ENCODE measurements around the gene SOCS7.

Gene SOCS7

GRCh38 chr17:38336838-38337237 is 14.8 kb upstream of the SOCS7 start:
- DNase-seq (ENCODE audit: low spot score): no peak

GRCh38 chr17:38338053-38338452 is 13.6 kb upstream of the SOCS7 start:
- DNase-seq (ENCODE audit: low spot score): no peak

GRCh38 chr17:38338535-38338934 is 13.1 kb upstream of the SOCS7 start:
- DNase-seq (ENCODE audit: low spot score): no peak

- DNase-seq (ENCODE audit: low spot score): no peak
These were observed 11.8 kb upstream of the SOCS7 start for GRCh38 chr17:38339891-38340290.

- no peak for DNase-seq (ENCODE audit: low spot score)
These were observed 10.5 kb upstream of the SOCS7 start for GRCh38 chr17:38341035-38341721.

GRCh38 chr17:38342886-38343607 is 8.6 kb upstream of the SOCS7 start:
- no peak for DNase-seq (ENCODE audit: low spot score)

- no peak for DNase-seq (ENCODE audit: low spot score)
These were observed 7.8 kb upstream of the SOCS7 start, which contains the start of gene GPR179 for GRCh38 chr17:38343608-38344419. TSS of gene GPR179 (minus strand) at chr17:38343956. CDS start at chr17:38343789, 167 bp downstream.

- no peak for DNase-seq (ENCODE audit: low spot score)
These were observed 7.3 kb upstream of the SOCS7 start for GRCh38 chr17:38344420-38344745.

GRCh38 chr17:38345743-38346142 is 5.9 kb upstream of the SOCS7 start:
- DNase-seq (ENCODE audit: low spot score): no peak

GRCh38 chr17:38349097-38349730 is 2.4 kb upstream of the SOCS7 start:
- peak; percentile 84 for DNase-seq (ENCODE audit: low spot score)

- DNase-seq (ENCODE audit: low spot score): no peak
These were observed 1.6 kb upstream of the SOCS7 start for GRCh38 chr17:38350035-38350434.

GRCh38 chr17:38352245-38353085 is 821 bp downstream of the SOCS7 start:
- peak; percentile 45 for DNase-seq (ENCODE audit: low spot score)

GRCh38 chr17:38353086-38353604 is 1.5 kb downstream of the SOCS7 start:
- no peak for DNase-seq (ENCODE audit: low spot score)

GRCh38 chr17:38353668-38354067 is 2.0 kb downstream of the SOCS7 start:
- no peak for DNase-seq (ENCODE audit: low spot score)

GRCh38 chr17:38354466-38354865 is 2.8 kb downstream of the SOCS7 start:
- DNase-seq (ENCODE audit: low spot score): no peak

- DNase-seq (ENCODE audit: low spot score): no peak
These were observed 3.6 kb downstream of the SOCS7 start for GRCh38 chr17:38355251-38355650.

GRCh38 chr17:38357486-38358123 is 6.0 kb downstream of the SOCS7 start:
- no peak for DNase-seq (ENCODE audit: low spot score)

GRCh38 chr17:38358586-38359513 is 7.2 kb downstream of the SOCS7 start:
- DNase-seq (ENCODE audit: low spot score): no peak

GRCh38 chr17:38361694-38362465 is 10.2 kb downstream of the SOCS7 start:
- no peak for DNase-seq (ENCODE audit: low spot score)
